T-helper 2 cell treated with Interferon-gamma antibody and Interleukin-4, amounts not matched to agents 5 μg/mL and 100 μg/mL, for 36 hours (primary cell): ENCODE measurements around the gene LPAR1.
"Not testable (repeated sequence)": the region's sequence is repeated elsewhere in the genome, so short reads cannot be mapped to it uniquely, and the experiment has no call there.

Source experiments
- DNase-seq: peaks from one replicate; pipeline ENCODE4 v3.0.0; 2021; ENCODE audit warnings: low spot score
- H3K27ac Mint-ChIP-seq: one replicate; pipeline ENCODE4 v1.8.0; 2021; ENCODE audit warnings: mild to moderate bottlenecking, mixed read lengths
- H3K27me3 Mint-ChIP-seq: one replicate; pipeline ENCODE4 v1.8.0; 2021; ENCODE audit warnings: low read depth, mixed read lengths
- H3K36me3 Mint-ChIP-seq: one replicate; pipeline ENCODE4 v1.8.0; 2021; ENCODE audit warnings: low read depth, mixed read lengths
- H3K4me1 Mint-ChIP-seq: one replicate; pipeline ENCODE4 v1.8.0; 2021; ENCODE audit warnings: low read depth, mixed read lengths
- H3K4me3 Mint-ChIP-seq: one replicate; pipeline ENCODE4 v1.8.0; 2022; ENCODE audit warnings: mild to moderate bottlenecking, moderate library complexity, mixed read lengths
- H3K9me3 Mint-ChIP-seq: one replicate; pipeline ENCODE4 v1.8.0; 2021; ENCODE audit warnings: mixed read lengths

Gene LPAR1

GRCh38 chr9:110864011-110864410 is 174.3 kb downstream of the LPAR1 start:
- Mint-ChIP-seq H3K4me3 (no peak overlapping the region), H3K27ac (no peak overlapping the region), H3K4me1 (no peaks in the 10 kb centered on the region), H3K9me3 (peaks cover 54% of the 10 kb centered on the region), H3K36me3 (peaks cover 6% of the 10 kb centered on the region), H3K27me3 (no peaks in the 10 kb centered on the region)
- DNase-seq = no peak

GRCh38 chr9:110861370-110862110 is 176.7 kb downstream of the LPAR1 start:
- peaks cover 56% of the 10 kb centered on the region for H3K9me3 Mint-ChIP-seq
- H3K27ac Mint-ChIP-seq, H3K27me3 Mint-ChIP-seq, DNase-seq, H3K4me1 Mint-ChIP-seq, H3K36me3 Mint-ChIP-seq, H3K4me3 Mint-ChIP-seq: not testable (repeated sequence)

- H3K9me3 Mint-ChIP-seq = peaks cover 52% of the 10 kb centered on the region
These were observed 181.5 kb downstream of the LPAR1 start for GRCh38 chr9:110856772-110857171.

GRCh38 chr9:110850401-110851135 is 187.7 kb downstream of the LPAR1 start:
- Mint-ChIP-seq H3K27ac (no peak overlapping the region), H3K4me3 (no peak overlapping the region), H3K36me3 (no peaks in the 10 kb centered on the region), H3K4me1 (no peaks in the 10 kb centered on the region), H3K27me3 (no peaks in the 10 kb centered on the region), H3K9me3 (peaks cover 16% of the 10 kb centered on the region)
- no peak for DNase-seq

More at GRCh38 chr9:110856772-110857171, 181.5 kb downstream of the LPAR1 start:
- Mint-ChIP-seq H3K27ac (no peak overlapping the region), H3K4me3 (no peak overlapping the region), H3K4me1 (no peaks in the 10 kb centered on the region), H3K27me3 (no peaks in the 10 kb centered on the region), H3K36me3 (peaks cover 2% of the 10 kb centered on the region)
- no peak for DNase-seq

GRCh38 chr9:110847671-110848070 is 190.6 kb downstream of the LPAR1 start:
- no peak for DNase-seq
- Mint-ChIP-seq H3K4me1 (no peaks in the 10 kb centered on the region), H3K36me3 (no peaks in the 10 kb centered on the region), H3K4me3 (no peak overlapping the region), H3K27ac (no peak overlapping the region), H3K27me3 (no peaks in the 10 kb centered on the region), H3K9me3 (peaks cover 4% of the 10 kb centered on the region)

GRCh38 chr9:110846215-110846614 is 192.1 kb downstream of the LPAR1 start:
- H3K9me3 Mint-ChIP-seq = no peaks in the 10 kb centered on the region
- DNase-seq = no peak
- no peak overlapping the region for H3K4me3 Mint-ChIP-seq
- H3K4me1 Mint-ChIP-seq = no peaks in the 10 kb centered on the region
- H3K27ac Mint-ChIP-seq = no peak overlapping the region
- H3K36me3 Mint-ChIP-seq = no peaks in the 10 kb centered on the region
- H3K27me3 Mint-ChIP-seq = no peaks in the 10 kb centered on the region

GRCh38 chr9:110844121-110844520 is 194.1 kb downstream of the LPAR1 start:
- no peak overlapping the region for H3K4me3 Mint-ChIP-seq
- no peaks in the 10 kb centered on the region for H3K27me3 Mint-ChIP-seq
- no peak for DNase-seq
- no peaks in the 10 kb centered on the region for H3K36me3 Mint-ChIP-seq
- H3K9me3 Mint-ChIP-seq = no peaks in the 10 kb centered on the region
- no peaks in the 10 kb centered on the region for H3K4me1 Mint-ChIP-seq
- no peak overlapping the region for H3K27ac Mint-ChIP-seq

GRCh38 chr9:110842986-110843385 is 195.3 kb downstream of the LPAR1 start:
- no peaks in the 10 kb centered on the region for H3K27me3 Mint-ChIP-seq
- no peaks in the 10 kb centered on the region for H3K36me3 Mint-ChIP-seq
- no peaks in the 10 kb centered on the region for H3K4me1 Mint-ChIP-seq
- H3K27ac Mint-ChIP-seq = no peak overlapping the region
- no peaks in the 10 kb centered on the region for H3K9me3 Mint-ChIP-seq
- no peak for DNase-seq
- H3K4me3 Mint-ChIP-seq = no peak overlapping the region

GRCh38 chr9:110842169-110842568 is 196.1 kb downstream of the LPAR1 start:
- H3K4me1 Mint-ChIP-seq = no peaks in the 10 kb centered on the region
- no peak for DNase-seq
- no peak overlapping the region for H3K27ac Mint-ChIP-seq
- H3K9me3 Mint-ChIP-seq = no peaks in the 10 kb centered on the region
- H3K36me3 Mint-ChIP-seq = no peaks in the 10 kb centered on the region
- no peaks in the 10 kb centered on the region for H3K27me3 Mint-ChIP-seq
- H3K4me3 Mint-ChIP-seq = no peak overlapping the region

- H3K27ac Mint-ChIP-seq = no peak overlapping the region
- no peaks in the 10 kb centered on the region for H3K4me1 Mint-ChIP-seq
- H3K36me3 Mint-ChIP-seq = no peaks in the 10 kb centered on the region
- H3K9me3 Mint-ChIP-seq = no peaks in the 10 kb centered on the region
- H3K4me3 Mint-ChIP-seq = no peak overlapping the region
- H3K27me3 Mint-ChIP-seq = no peaks in the 10 kb centered on the region
- DNase-seq = no peak
These were observed 200.8 kb downstream of the LPAR1 start for GRCh38 chr9:110837401-110838005.

GRCh38 chr9:110835859-110836271 is 202.4 kb downstream of the LPAR1 start:
- H3K36me3 Mint-ChIP-seq = no peaks in the 10 kb centered on the region
- no peaks in the 10 kb centered on the region for H3K4me1 Mint-ChIP-seq
- H3K4me3 Mint-ChIP-seq = no peak overlapping the region
- H3K9me3 Mint-ChIP-seq = no peaks in the 10 kb centered on the region
- H3K27ac Mint-ChIP-seq = no peak overlapping the region
- H3K27me3 Mint-ChIP-seq = no peaks in the 10 kb centered on the region
- no peak for DNase-seq

- Mint-ChIP-seq H3K27ac (no peak overlapping the region), H3K9me3 (no peaks in the 10 kb centered on the region), H3K27me3 (no peaks in the 10 kb centered on the region), H3K4me1 (no peaks in the 10 kb centered on the region), H3K36me3 (no peaks in the 10 kb centered on the region), H3K4me3 (no peak overlapping the region)
- no peak for DNase-seq
These were observed 202.9 kb downstream of the LPAR1 start for GRCh38 chr9:110835404-110835803.

GRCh38 chr9:110832926-110833325 is 205.3 kb downstream of the LPAR1 start:
- Mint-ChIP-seq H3K27me3 (no peaks in the 10 kb centered on the region), H3K9me3 (no peaks in the 10 kb centered on the region)

GRCh38 chr9:110830495-110830894 is 207.8 kb downstream of the LPAR1 start:
- Mint-ChIP-seq H3K27me3 (no peaks in the 10 kb centered on the region), H3K4me1 (no peaks in the 10 kb centered on the region), H3K9me3 (no peaks in the 10 kb centered on the region), H3K4me3 (no peak overlapping the region), H3K36me3 (no peaks in the 10 kb centered on the region), H3K27ac (no peak overlapping the region)
- DNase-seq = no peak

More at GRCh38 chr9:110832926-110833325, 205.3 kb downstream of the LPAR1 start:
- no peak for DNase-seq
- H3K4me3 Mint-ChIP-seq = no peak overlapping the region
- no peak overlapping the region for H3K27ac Mint-ChIP-seq
- H3K36me3 Mint-ChIP-seq = no peaks in the 10 kb centered on the region
- no peaks in the 10 kb centered on the region for H3K4me1 Mint-ChIP-seq
